T-cell (primary cell): Measurements from ENCODE around the gene ALX3. TPM values are rescaled to one million over a fixed set of nuclear protein-coding genes. Genes with fewer than 3 reads are reported as not detected.

ENCODE experiments used
- ATAC-seq, 4 experiments: fragments of 200-7000 bp in 3 of 4; fragments of 150-1000 bp in 1 of 4; cut with Tn5 transposase; replicated peaks in 1 of 4; 1 replicate in 3 of 4; 2 replicates in 1 of 4; pipeline ENCODE4 v1.10.0; 2021; ENCODE audit warnings: moderate library complexity in 3 of 4, mild to moderate bottlenecking in 2 of 4, moderate number of reproducible peaks in 1 of 4
- CTCF ChIA-PET, 2 donors: fragments of 300-600 bp; sonication (Branson Sonifier 250); formaldehyde crosslinking; loops; one replicate each; lab custom pipeline; 2022; ENCODE audit warnings: antibody characterized with exemption in 2 of 2; lab: Charles Lee
- POLR2A ChIA-PET, 2 donors: fragments of 300-600 bp; sonication (Branson Sonifier 250); formaldehyde crosslinking; loops; one replicate each; lab custom pipeline; 2022; ENCODE audit warnings: antibody characterized with exemption in 2 of 2; lab: Charles Lee
- DNase-seq, 35 experiments: peaks; one replicate each; pipeline versions ENCODE4 v3.0.0 to v3.0.0-alpha.2; 2013 to 2023
- H3K27ac ChIP-seq: one replicate; pipeline ENCODE4 v1.5.1; 2013; ENCODE audit warnings: low read length
- H3K27me3 ChIP-seq, 2 experiments: replicated peaks in 1 of 2; 1 replicate in 1 of 2; 2 replicates in 1 of 2; pipeline versions ENCODE4 v1.6.1 to v1.7.0; 2013; ENCODE audit warnings: low read length in 1 of 2, mixed read lengths in 1 of 2; ENCODE audit not compliant: control insufficient read depth in 2 of 2, insufficient read depth in 2 of 2; ENCODE audit errors: extremely low read depth in 1 of 2
- H3K36me3 ChIP-seq, 2 donors: 1 replicate in 1 of 2; 2 replicates in 1 of 2; pipeline versions ENCODE4 v1.6.1 to v1.7.0; 2013; ENCODE audit warnings: low read length in 1 of 2; ENCODE audit not compliant: control insufficient read depth in 2 of 2, insufficient read depth in 1 of 2; ENCODE audit errors: extremely low read depth in 1 of 2
- H3K4me1 ChIP-seq, 2 experiments: 1 replicate in 1 of 2; 2 replicates in 1 of 2; pipeline versions ENCODE4 v1.6.1 to v1.7.0; 2013; ENCODE audit warnings: low read length in 2 of 2, mixed read lengths in 1 of 2; ENCODE audit not compliant: insufficient read depth in 2 of 2, control insufficient read depth in 1 of 2; ENCODE audit errors: extremely low read depth in 1 of 2
- H3K4me3 ChIP-seq, 2 donors: 1 replicate in 1 of 2; 2 replicates in 1 of 2; pipeline versions ENCODE4 v1.5.1 to v1.7.0; 2013; ENCODE audit warnings: mild to moderate bottlenecking in 2 of 2, low read length in 1 of 2, moderate library complexity in 1 of 2; ENCODE audit not compliant: control insufficient read depth in 1 of 2; ENCODE audit errors: extremely low read depth in 1 of 2
- H3K9me3 ChIP-seq: 2 replicates; pipeline ENCODE4 v1.7.0; 2013
- H3K27ac Mint-ChIP-seq, 2 donors: one replicate each; pipeline ENCODE4 v1.8.0; 2020 to 2021; ENCODE audit warnings: mild to moderate bottlenecking in 2 of 2, mixed read lengths in 2 of 2
- H3K27me3 Mint-ChIP-seq, 2 donors: one replicate each; pipeline ENCODE4 v1.8.0; 2021 to 2022; ENCODE audit warnings: mixed read lengths in 2 of 2
- H3K36me3 Mint-ChIP-seq: one replicate; pipeline ENCODE4 v1.8.0; 2021; ENCODE audit warnings: mixed read lengths
- H3K4me1 Mint-ChIP-seq, 3 donors: one replicate each; pipeline ENCODE4 v1.8.0; 2020 to 2022; ENCODE audit warnings: mixed read lengths in 3 of 3, mild to moderate bottlenecking in 1 of 3
- H3K4me3 Mint-ChIP-seq, 3 donors: one replicate each; pipeline ENCODE4 v1.8.0; 2020 to 2022; ENCODE audit warnings: mild to moderate bottlenecking in 3 of 3, mixed read lengths in 3 of 3, moderate library complexity in 3 of 3
- H3K9me3 Mint-ChIP-seq, 3 donors: one replicate each; pipeline ENCODE4 v1.8.0; 2020 to 2022; ENCODE audit warnings: mixed read lengths in 3 of 3
- WGBS: methylation state at CpG from one replicate; pipeline ENCODE4 v1.1.5; 2013; ENCODE audit warnings: missing lambda C conversion rate; ENCODE audit not compliant: insufficient coverage; 5-methylcytosine and 5-hydroxymethylcytosine counted together
- total RNA-seq, 35 experiments: library from RNA in 6 of 35; stranded (reverse) in 6 of 35; fragments of 120-200 nt in 1 of 35; gene quantifications; one replicate each; pipeline versions ENCODE4 v1.2.1 to v1.2.4 and lab custom pipeline; 2013 to 2026

The ALX3 gene
- total RNA-seq, 5 donors from 2014 or later (not counting 1 experiment from before 2014, with no cell fraction given): not detected

GRCh38 chr1:110112656-110113055, 42.2 kb upstream of the ALX3 start:
- no peaks in the 10 kb centered on the region for H3K9me3 ChIP-seq
- peaks cover 29 to 50% of the 10 kb centered on the region in 2 donors for H3K27me3 Mint-ChIP-seq
- H3K4me3 ChIP-seq: no peak overlapping the region
- no peak overlapping the region for H3K27ac ChIP-seq
- WGBS: 71% methylated on average over 7 of the region's 9 CpGs
- no peak for DNase-seq
- ChIA-PET CTCF (interaction anchor here in 1 of 2 donors (0.6 kb wide), 1 partner anchor 8 kb away, joined by 3 read pairs; no protein-coding TSS in a partner anchor), POLR2A (no interaction called here)
- H3K9me3 Mint-ChIP-seq: no peaks in the 10 kb centered on the region
- H3K4me1 Mint-ChIP-seq: no peaks in the 10 kb centered on the region
- H3K36me3 Mint-ChIP-seq: no peaks in the 10 kb centered on the region
- H3K36me3 ChIP-seq: no peaks in the 10 kb centered on the region
- ATAC-seq: no peak
- no peak overlapping the region for H3K27ac Mint-ChIP-seq
- no peaks in the 10 kb centered on the region for H3K4me1 ChIP-seq
- H3K4me3 Mint-ChIP-seq: no peak overlapping the region
- H3K27me3 ChIP-seq: peaks cover 0 to 65% of the 10 kb centered on the region in 2 experiments

- Mint-ChIP-seq H3K27me3 (peaks cover 29 to 52% of the 10 kb centered on the region in 2 donors), H3K9me3 (no peaks in the 10 kb centered on the region), H3K27ac (no peak within 1 kb of the TSS), H3K36me3 (no peaks in the 10 kb centered on the region), H3K4me3 (no peak within 1 kb of the TSS), H3K4me1 (no peaks in the 10 kb centered on the region)
- 80% methylated on average over 3 of the region's 5 CpGs for WGBS
- H3K4me3 ChIP-seq: no peak within 1 kb of the TSS
- DNase-seq (no peak), ATAC-seq (no peak)
- POLR2A ChIA-PET: no interaction called here
- H3K4me1 ChIP-seq: no peaks in the 10 kb centered on the region
- H3K27me3 ChIP-seq: peaks cover 0 to 68% of the 10 kb centered on the region in 2 experiments
- CTCF ChIA-PET: no interaction called here
- H3K9me3 ChIP-seq: no peaks in the 10 kb centered on the region
- H3K27ac ChIP-seq: no peak within 1 kb of the TSS
- no peaks in the 10 kb centered on the region for H3K36me3 ChIP-seq
These were observed 41.7 kb upstream of the ALX3 start, which contains the start of gene UBL4B for GRCh38 chr1:110112143-110112542. Gene UBL4B, plus strand, starts transcription at chr1:110112443. Its CDS starts 92 bp downstream, at chr1:110112535.

GRCh38 chr1:110111081-110111480, 40.6 kb upstream of the ALX3 start:
- peaks cover 21 to 45% of the 10 kb centered on the region in 2 donors for H3K27me3 Mint-ChIP-seq
- CTCF ChIA-PET: no interaction called here

GRCh38 chr1:110107867-110108469, 37.5 kb upstream of the ALX3 start:
- DNase-seq: no peak
- no peaks in the 10 kb centered on the region for H3K36me3 Mint-ChIP-seq
- Histone ChIP-seq H3K27ac (no peak overlapping the region), H3K9me3 (no peaks in the 10 kb centered on the region), H3K36me3 (no peaks in the 10 kb centered on the region), H3K4me3 (no peak overlapping the region), H3K4me1 (peaks cover 0 to 3% of the 10 kb centered on the region in 2 experiments), H3K27me3 (peaks cover 0 to 48% of the 10 kb centered on the region in 2 experiments)
- ChIA-PET POLR2A (no interaction called here), CTCF (no interaction called here)
- H3K27me3 Mint-ChIP-seq: peaks cover 14 to 26% of the 10 kb centered on the region in 2 donors
- 66% methylated on average over 7 of the region's 7 CpGs for WGBS
- no peak overlapping the region for H3K27ac Mint-ChIP-seq
- no peak overlapping the region for H3K4me3 Mint-ChIP-seq
- no peak for ATAC-seq
- no peaks in the 10 kb centered on the region for H3K9me3 Mint-ChIP-seq
- peaks cover 0 to 2% (median 0%) of the 10 kb centered on the region in 3 donors for H3K4me1 Mint-ChIP-seq

More at GRCh38 chr1:110111081-110111480, 40.6 kb upstream of the ALX3 start:
- Histone ChIP-seq H3K9me3 (no peaks in the 10 kb centered on the region), H3K4me3 (no peak overlapping the region), H3K27me3 (peaks cover 0 to 68% of the 10 kb centered on the region in 2 experiments), H3K4me1 (peaks cover 0 to under 1% of the 10 kb centered on the region in 2 experiments), H3K27ac (no peak overlapping the region), H3K36me3 (no peaks in the 10 kb centered on the region)
- DNase-seq (no peak), ATAC-seq (no peak)
- H3K4me3 Mint-ChIP-seq: no peak overlapping the region
- H3K4me1 Mint-ChIP-seq: peaks cover 0 to 2% (median 0%) of the 10 kb centered on the region in 3 donors
- POLR2A ChIA-PET: no interaction called here
- H3K27ac Mint-ChIP-seq: no peak overlapping the region
- no peaks in the 10 kb centered on the region for H3K36me3 Mint-ChIP-seq
- 89% methylated on average over 1 of the region's 4 CpGs for WGBS
- H3K9me3 Mint-ChIP-seq: no peaks in the 10 kb centered on the region

- no peak overlapping the region for H3K27ac Mint-ChIP-seq
- peaks cover 0 to 37% of the 10 kb centered on the region in 2 experiments for H3K27me3 ChIP-seq
- no peak overlapping the region for H3K4me3 ChIP-seq
- H3K36me3 ChIP-seq: no peaks in the 10 kb centered on the region
- H3K4me3 Mint-ChIP-seq: no peak overlapping the region
- peaks cover 0 to 6% (median 0%) of the 10 kb centered on the region in 3 donors for H3K4me1 Mint-ChIP-seq
- H3K4me1 ChIP-seq: peaks cover 0 to 3% of the 10 kb centered on the region in 2 experiments
- WGBS: 23% methylated on average over 8 of the region's 8 CpGs
- DNase-seq: peak in 33 of 35 experiments; percentile 18 to 73 (median 41)
- H3K36me3 Mint-ChIP-seq: no peaks in the 10 kb centered on the region
- ChIA-PET CTCF (interaction anchor here (0.7 to 1.4 kb wide), 6 partner anchors 10 to 76 kb away, joined by 3 to 6 read pairs (median 3); no protein-coding TSS in a partner anchor), POLR2A (no interaction called here)
- no peak overlapping the region for H3K27ac ChIP-seq
- peaks cover 5 to 16% of the 10 kb centered on the region in 2 donors for H3K27me3 Mint-ChIP-seq
- H3K9me3 ChIP-seq: no peaks in the 10 kb centered on the region
- H3K9me3 Mint-ChIP-seq: no peaks in the 10 kb centered on the region
- ATAC-seq: peak; percentile 77 to 85 (median 82)
These were observed 35.8 kb upstream of the ALX3 start for GRCh38 chr1:110106013-110106941.

- ChIA-PET CTCF (interaction anchor here (0.6 to 0.9 kb wide), 2 partner anchors 10 to 28 kb away, joined by 3 to 5 read pairs; no protein-coding TSS in a partner anchor), POLR2A (interaction anchor here in 1 of 2 donors (0.8 kb wide), 1 partner anchor 14 kb away, joined by 3 read pairs; no protein-coding TSS in a partner anchor)
- Mint-ChIP-seq H3K36me3 (no peaks in the 10 kb centered on the region), H3K27ac (no peak overlapping the region), H3K4me3 (no peak overlapping the region), H3K9me3 (no peaks in the 10 kb centered on the region), H3K4me1 (peaks cover 0 to 6% (median 0%) of the 10 kb centered on the region in 3 donors), H3K27me3 (peaks cover 5 to 9% of the 10 kb centered on the region in 2 donors)
- no peaks in the 10 kb centered on the region for H3K9me3 ChIP-seq
- no peak overlapping the region for H3K27ac ChIP-seq
- no peak overlapping the region for H3K4me3 ChIP-seq
- peaks cover 0 to 3% of the 10 kb centered on the region in 2 experiments for H3K4me1 ChIP-seq
- no peaks in the 10 kb centered on the region for H3K36me3 ChIP-seq
- no peak for DNase-seq
- 70% methylated on average over 4 of the region's 7 CpGs for WGBS
- no peak for ATAC-seq
- peaks cover 0 to 36% of the 10 kb centered on the region in 2 experiments for H3K27me3 ChIP-seq
These were observed 31.6 kb upstream of the ALX3 start for GRCh38 chr1:110102081-110102480.
